ENCODE measurements around the gene CHD9.

- TF ChIP-seq CTCF (conservative IDR thresholded peaks at IDR 0.05) (no peak), ZFX (IDR thresholded peaks at IDR 0.05) (no peak)
Measured at GRCh38 chr16:53043986-53044601, 10.7 kb upstream of the CHD9 start.

Measured in C4-2B (cell line).